BE2C (cell line): Measurements from ENCODE around the gene TRABD2B.

Source experiments
- DNase-seq: peaks from one replicate; pipeline ENCODE4 v3.0.0-alpha.2; 2020
- H3K27me3 ChIP-seq: fragments of 250-450 bp; sonication (Bioruptor Pico); 2 replicates; pipeline ENCODE4 v1.5.1; 2020; ENCODE audit warnings: mild to moderate bottlenecking
- H3K36me3 ChIP-seq: fragments of 250-450 bp; sonication (Bioruptor Pico); 2 replicates; pipeline ENCODE4 v1.5.1; 2020; ENCODE audit warnings: mild to moderate bottlenecking
- H3K4me1 ChIP-seq: fragments of 250-450 bp; sonication (Bioruptor Pico); 2 replicates; pipeline ENCODE4 v1.5.1; 2020
- H3K4me3 ChIP-seq: 2 replicates; pipeline ENCODE4 v1.5.1; 2011; ENCODE audit warnings: low read depth, low read length
- H3K9me3 ChIP-seq: fragments of 250-450 bp; sonication (Bioruptor Pico); 2 replicates; pipeline ENCODE4 v1.5.1; 2020
- CTCF ChIP-seq: IDR thresholded peaks from 2 replicates; pipeline ENCODE4 v1.5.1; 2012; ENCODE audit warnings: mild to moderate bottlenecking, low read depth, low read length

TRABD2B gene

GRCh38 chr1:47765742-47766485, 231.3 kb downstream of the TRABD2B start:
- no peak for DNase-seq
- no peak overlapping the region for H3K4me3 ChIP-seq
- no peak for TF ChIP-seq CTCF
- H3K4me1 ChIP-seq: no peaks in the 10 kb centered on the region
- no peaks in the 10 kb centered on the region for H3K9me3 ChIP-seq
- H3K36me3 ChIP-seq: no peaks in the 10 kb centered on the region
- no peaks in the 10 kb centered on the region for H3K27me3 ChIP-seq

- no peak for DNase-seq
These were observed 231.9 kb downstream of the TRABD2B start for GRCh38 chr1:47765236-47765635.

GRCh38 chr1:47764461-47765046, 232.6 kb downstream of the TRABD2B start:
- no peak overlapping the region for H3K4me3 ChIP-seq
- H3K9me3 ChIP-seq: no peaks in the 10 kb centered on the region
- H3K27me3 ChIP-seq: no peaks in the 10 kb centered on the region
- no peaks in the 10 kb centered on the region for H3K4me1 ChIP-seq
- H3K36me3 ChIP-seq: no peaks in the 10 kb centered on the region
- DNase-seq: no peak
- no peak for TF ChIP-seq CTCF

More at GRCh38 chr1:47765236-47765635, 231.9 kb downstream of the TRABD2B start:
- Histone ChIP-seq H3K27me3 (no peaks in the 10 kb centered on the region), H3K4me3 (no peak overlapping the region), H3K9me3 (no peaks in the 10 kb centered on the region), H3K4me1 (no peaks in the 10 kb centered on the region), H3K36me3 (no peaks in the 10 kb centered on the region)
- no peak for TF ChIP-seq CTCF

- Histone ChIP-seq H3K9me3 (no peaks in the 10 kb centered on the region), H3K4me1 (no peaks in the 10 kb centered on the region), H3K36me3 (no peaks in the 10 kb centered on the region), H3K27me3 (no peaks in the 10 kb centered on the region), H3K4me3 (no peak overlapping the region)
- no peak for TF ChIP-seq CTCF
- no peak for DNase-seq
These were observed 233.5 kb downstream of the TRABD2B start for GRCh38 chr1:47763591-47764171.

GRCh38 chr1:47761974-47762373, 235.2 kb downstream of the TRABD2B start:
- no peak for DNase-seq
- H3K27me3 ChIP-seq: no peaks in the 10 kb centered on the region
- no peaks in the 10 kb centered on the region for H3K4me1 ChIP-seq
- H3K9me3 ChIP-seq: no peaks in the 10 kb centered on the region
- no peak for TF ChIP-seq CTCF
- H3K4me3 ChIP-seq: no peak overlapping the region
- no peaks in the 10 kb centered on the region for H3K36me3 ChIP-seq
